GM23338 (cell line): Measurements from ENCODE around the gene RRN3. TPM values are rescaled to one million over a fixed set of nuclear protein-coding genes. Genes with fewer than 3 reads are reported as not detected.
A peak's percentile ranks its signal among the peaks of the same experiment; 100 is the strongest.
"Not testable (repeated sequence)": the region's sequence is repeated elsewhere in the genome, so short reads cannot be mapped to it uniquely, and the experiment has no call there.

Experiments
- ATAC-seq: fragments of 200-7000 bp; cut with Tn5 transposase; 3 replicates; pipeline ENCODE4 v1.9.1; 2020
- DNase-seq: peaks from one replicate; pipeline ENCODE4 v3.0.0-alpha.2; 2015; ENCODE audit warnings: low spot score
- H2AFZ ChIP-seq: fragments of 200-600 bp; sonication (generic); 2 replicates; pipeline ENCODE4 v1.8.0; 2016; ENCODE audit warnings: antibody characterized with exemption, mild to moderate bottlenecking, moderate library complexity
- H3F3A ChIP-seq: fragments of 200-600 bp; sonication (generic); replicated peaks from 2 replicates; pipeline ENCODE4 v1.8.0; 2017; ENCODE audit warnings: antibody characterized with exemption, mixed run types, low read depth
- H3K27ac ChIP-seq: fragments of 200-600 bp; sonication (generic); 2 replicates; pipeline ENCODE4 v1.6.1; 2016; ENCODE audit warnings: low read depth
- H3K27me3 ChIP-seq: fragments of 200-600 bp; sonication (generic); 2 replicates; pipeline ENCODE4 v1.8.0; 2016; ENCODE audit warnings: mild to moderate bottlenecking, mixed run types, moderate library complexity; ENCODE audit not compliant: insufficient read depth
- H3K36me3 ChIP-seq: fragments of 200-600 bp; sonication (generic); 2 replicates; pipeline ENCODE4 v1.8.0; 2016; ENCODE audit warnings: mild to moderate bottlenecking; ENCODE audit not compliant: insufficient read depth
- H3K4me1 ChIP-seq: fragments of 200-600 bp; sonication (generic); 2 replicates; pipeline ENCODE4 v1.8.0; 2016; ENCODE audit warnings: mild to moderate bottlenecking, moderate library complexity; ENCODE audit not compliant: insufficient read depth
- H3K4me2 ChIP-seq: fragments of 200-600 bp; sonication (generic); 2 replicates; pipeline ENCODE4 v1.7.1; 2017; ENCODE audit warnings: mixed run types
- H3K4me3 ChIP-seq: fragments of 200-600 bp; sonication (generic); 2 replicates; pipeline ENCODE4 v1.6.1; 2016; ENCODE audit warnings: mixed run types
- H3K79me2 ChIP-seq: fragments of 200-600 bp; sonication (generic); replicated peaks from 2 replicates; pipeline ENCODE4 v1.8.0; 2017; ENCODE audit warnings: mild to moderate bottlenecking; ENCODE audit not compliant: insufficient read depth
- H3K9me2 ChIP-seq: fragments of 200-600 bp; sonication (generic); 2 replicates; pipeline ENCODE4 v1.8.0; 2017; ENCODE audit not compliant: insufficient read depth
- H4K20me1 ChIP-seq: fragments of 200-600 bp; sonication (generic); replicated peaks from 2 replicates; pipeline ENCODE4 v1.8.0; 2017; ENCODE audit warnings: mild to moderate bottlenecking; ENCODE audit not compliant: insufficient read depth
- H3K27ac Mint-ChIP-seq: 2 replicates; pipeline ENCODE4 v1.8.0; 2020; ENCODE audit warnings: inconsistent platforms, mild to moderate bottlenecking, moderate library complexity, mixed read lengths
- H3K27me3 Mint-ChIP-seq: 3 replicates; pipeline ENCODE4 v1.8.0; 2022; ENCODE audit warnings: low read depth, mild to moderate bottlenecking, moderate library complexity, mixed read lengths, inconsistent platforms; ENCODE audit not compliant: insufficient read depth, poor library complexity
- H3K36me3 Mint-ChIP-seq: 3 replicates; pipeline ENCODE4 v1.8.0; 2021; ENCODE audit warnings: low read depth, mild to moderate bottlenecking, inconsistent platforms, moderate library complexity, mixed read lengths
- H3K4me1 Mint-ChIP-seq: 3 replicates; pipeline ENCODE4 v1.8.0; 2020; ENCODE audit warnings: mild to moderate bottlenecking, inconsistent platforms, mixed read lengths
- H3K4me3 Mint-ChIP-seq: 3 replicates; pipeline ENCODE4 v1.8.0; 2021; ENCODE audit warnings: moderate library complexity, mild to moderate bottlenecking, inconsistent platforms, mixed read lengths
- H3K9me3 Mint-ChIP-seq: 3 replicates; pipeline ENCODE4 v1.8.0; 2020; ENCODE audit warnings: moderate library complexity, mild to moderate bottlenecking, inconsistent platforms, mixed read lengths
- CTCF ChIP-seq, 2 experiments: fragments of 200-600 bp in 1 of 2; sonication (generic) in 1 of 2; conservative IDR thresholded peaks; 2 replicates each; pipeline versions ENCODE4 v1.5.1 to v1.6.1; 2016 to 2017; ENCODE audit warnings: antibody characterized with exemption in 2 of 2, low read depth in 2 of 2, mild to moderate bottlenecking in 2 of 2, moderate library complexity in 1 of 2
- ETS1 ChIP-seq: IDR thresholded peaks from 2 replicates; pipeline ENCODE4 v1.6.1; 2016; ENCODE audit warnings: antibody characterized with exemption
- EZH2 ChIP-seq: fragments of 200-600 bp; sonication (generic); IDR thresholded peaks from one replicate; pipeline ENCODE4 v1.8.0; 2017; ENCODE audit warnings: antibody characterized with exemption, mild to moderate bottlenecking, low read depth; ENCODE audit not compliant: unreplicated experiment
- EZH2phosphoT487 ChIP-seq: fragments of 200-600 bp; sonication (generic); IDR thresholded peaks from one replicate; pipeline ENCODE4 v1.8.1; 2018; ENCODE audit warnings: antibody characterized with exemption; ENCODE audit not compliant: unreplicated experiment
- JUNB ChIP-seq: IDR thresholded peaks from one replicate; pipeline ENCODE4 v1.6.1; 2016; ENCODE audit warnings: antibody characterized with exemption; ENCODE audit not compliant: unreplicated experiment
- NANOG ChIP-seq: IDR thresholded peaks from 2 replicates; pipeline ENCODE4 v1.6.1; 2016; ENCODE audit warnings: antibody characterized with exemption, borderline replicate concordance
- STAT1 ChIP-seq: IDR thresholded peaks from one replicate; pipeline ENCODE4 v1.6.1; 2016; ENCODE audit warnings: antibody characterized with exemption; ENCODE audit not compliant: unreplicated experiment
- ZNF114 ChIP-seq: fragments of 250-450 bp; sonication (Bioruptor Pico); IDR thresholded peaks from 2 replicates; pipeline ENCODE4 v1.5.0; 2020; ENCODE audit warnings: mild to moderate bottlenecking, moderate library complexity
- ZNF331 ChIP-seq: fragments of 250-450 bp; sonication (Bioruptor Pico); IDR thresholded peaks from 2 replicates; pipeline ENCODE4 v1.5.0; 2020; ENCODE audit warnings: low read depth, mild to moderate bottlenecking, moderate library complexity
- ZNF462 ChIP-seq: fragments of 250-450 bp; sonication (Bioruptor Pico); IDR thresholded peaks from 2 replicates; pipeline ENCODE4 v1.5.0; 2020; ENCODE audit warnings: mild to moderate bottlenecking, moderate library complexity
- polyA plus RNA-seq: library from polyadenylated mRNA; unstranded; fragments of >200 nt; fragmentation: Nextera tagmentation; extraction: Ambion mirVana; gene quantifications from 2 replicates; pipeline ENCODE4 v1.2.1, GENCODE V29; 2016
- total RNA-seq: library from RNA; depleted of rRNA; stranded (reverse); fragments of >200 nt; shearing (Covaris generic); gene quantifications from 2 replicates; pipeline ENCODE4 v1.2.3, GENCODE V29; 2014

The RRN3 gene
- total and polyA plus RNA-seq, 2 experiments from 2014 or later, result 15.4 to 41.5 TPM

- Mint-ChIP-seq H3K27me3 (peaks cover 6% of the 10 kb centered on the region), H3K36me3 (peaks cover 59% of the 10 kb centered on the region), H3K4me3 (no peak overlapping the region), H3K27ac (no peak overlapping the region), H3K4me1 (peaks cover 8% of the 10 kb centered on the region), H3K9me3 (no peaks in the 10 kb centered on the region)
- DNase-seq (no peak), ATAC-seq (no peak)
- Histone ChIP-seq H3K36me3 (peaks cover 10% of the 10 kb centered on the region), H2AFZ (no peak overlapping the region), H3K79me2 (0 out of 2 replicates have a peak, but pooled peaks cover 4% of the 10 kb centered on the region), H3F3A (peaks cover 13% of the 10 kb centered on the region; the same call in 1 of the 2 replicates), H3K4me3 (no peak overlapping the region), H3K27ac (no peak overlapping the region), H4K20me1 (peaks cover 4% of the 10 kb centered on the region), H3K9me2 (no peaks in the 10 kb centered on the region), H3K4me1 (peaks cover 5% of the 10 kb centered on the region; the same call in 1 of the 2 replicates), H3K4me2 (no peak overlapping the region), H3K27me3 (no peaks in the 10 kb centered on the region)
- TF ChIP-seq ZNF331, result no peak
- TF ChIP-seq EZH2, result no peak
- no peak for TF ChIP-seq CTCF (conservative IDR thresholded peaks at IDR 0.05; ENCODE audit: low read depth in 2 of 2)
- no peak for TF ChIP-seq ZNF114 (CRISPR knock-in tag)
- no peak for TF ChIP-seq EZH2phosphoT487
- no peak for TF ChIP-seq ZNF462 (CRISPR knock-in tag)
- TF ChIP-seq NANOG, result no peak
- TF ChIP-seq ETS1, result no peak
- TF ChIP-seq JUNB, result no peak
- no peak for TF ChIP-seq STAT1
Observed at GRCh38 chr16:15031179-15031578, 62.9 kb downstream of the RRN3 start.

- Mint-ChIP-seq H3K27ac (peak overlapping the region; percentile 68; the same call in 1 of the 2 replicates), H3K36me3 (peaks cover 56% of the 10 kb centered on the region), H3K4me1 (peaks cover 15% of the 10 kb centered on the region)
- not testable (repeated sequence) for H3K9me2 ChIP-seq, H3K4me1 ChIP-seq, H4K20me1 ChIP-seq, H3K36me3 ChIP-seq, H3K4me2 ChIP-seq, DNase-seq, H3K4me3 Mint-ChIP-seq, H3K9me3 Mint-ChIP-seq, H3K79me2 ChIP-seq, H3K27me3 ChIP-seq, H3K4me3 ChIP-seq, H3K27me3 Mint-ChIP-seq, H2AFZ ChIP-seq, H3K27ac ChIP-seq, ATAC-seq
- H3F3A ChIP-seq, result peaks cover 13% of the 10 kb centered on the region; the same call in 1 of the 2 replicates
Observed at GRCh38 chr16:15029749-15030148, 64.3 kb downstream of the RRN3 start.
